H1 (cell line): ENCODE data around the gene ADGRG1. TPM values are rescaled to one million over a fixed set of nuclear protein-coding genes. Genes with fewer than 3 reads are reported as not detected.

Experiments used
- CTCF ChIA-PET: fragments of 300-600 bp; sonication (Branson Sonifier 250); formaldehyde crosslinking; loops from one replicate; lab custom pipeline; 2021; ENCODE audit not compliant: partially characterized antibody; lab: Charles Lee
- POLR2A ChIA-PET: fragments of 300-600 bp; sonication (Branson Sonifier 250); formaldehyde crosslinking; loops from one replicate; lab custom pipeline; 2021; ENCODE audit warnings: inconsistent platforms; ENCODE audit not compliant: partially characterized antibody; lab: Charles Lee
- DNase-seq, 2 experiments: peaks; one replicate each; pipeline versions ENCODE4 v3.0.0 to v3.0.0-alpha.2; 2010 to 2022; ENCODE audit warnings: low spot score in 2 of 2, low read depth in 1 of 2, mixed read lengths in 1 of 2
- FAIRE-seq: peaks from 2 replicates; lab custom pipeline; 2011; peaks lifted over from hg19 to GRCh38; lab: Jason Lieb, UNC
- H2AFZ ChIP-seq: 2 replicates; pipeline ENCODE4 v1.8.1; 2012; ENCODE audit warnings: low read length, inconsistent platforms
- H2AK5ac ChIP-seq: 2 replicates; pipeline ENCODE4 v1.6.1; 2013; ENCODE audit warnings: low read depth, low read length
- H2BK120ac ChIP-seq: replicated peaks from 2 replicates; pipeline ENCODE3; 2013; ENCODE audit warnings: low read depth, low read length, inconsistent platforms
- H2BK12ac ChIP-seq: 2 replicates; pipeline ENCODE4 v1.6.1; 2013; ENCODE audit warnings: low read depth, low read length
- H2BK15ac ChIP-seq: 2 replicates; pipeline ENCODE4 v1.6.1; 2013; ENCODE audit warnings: low read length
- H2BK20ac ChIP-seq: 2 replicates; pipeline ENCODE4 v1.6.1; 2013; ENCODE audit warnings: low read length
- H2BK5ac ChIP-seq: 2 replicates; pipeline ENCODE4 v1.6.1; 2013; ENCODE audit warnings: low read depth, low read length
- H3K14ac ChIP-seq: 2 replicates; pipeline ENCODE4 v1.6.1; 2013; ENCODE audit warnings: inconsistent platforms; ENCODE audit not compliant: insufficient read length
- H3K18ac ChIP-seq: 2 replicates; pipeline ENCODE4 v1.6.1; 2013; ENCODE audit warnings: low read length; ENCODE audit errors: extremely low read depth
- H3K23ac ChIP-seq: 2 replicates; pipeline ENCODE4 v1.6.1; 2013; ENCODE audit warnings: inconsistent platforms; ENCODE audit not compliant: insufficient read length
- H3K23me2 ChIP-seq: 2 replicates; pipeline ENCODE4 v1.6.1; 2013; ENCODE audit warnings: low read depth, low read length
- H3K27ac ChIP-seq: 2 replicates; pipeline ENCODE4 v1.6.1; 2011; ENCODE audit warnings: low read depth, low read length, inconsistent platforms
- H3K27me3 ChIP-seq, 4 experiments: replicated peaks in 1 of 4; 1 replicate in 1 of 4; 2 replicates in 3 of 4; pipeline versions ENCODE4 v1.6.1 to v1.8.1; 2011 to 2013; ENCODE audit warnings: low read length in 3 of 4, mild to moderate bottlenecking in 3 of 4, inconsistent platforms in 2 of 4, mixed read lengths in 2 of 4, moderate library complexity in 1 of 4; ENCODE audit not compliant: control insufficient read depth in 3 of 4, insufficient read depth in 3 of 4; ENCODE audit errors: extremely low read depth in 1 of 4
- H3K36me3 ChIP-seq, 4 experiments: 2 replicates each; pipeline versions ENCODE4 v1.6.1 to v1.8.1; 2011 to 2013; ENCODE audit warnings: mild to moderate bottlenecking in 4 of 4, low read length in 3 of 4, moderate library complexity in 2 of 4, control low read depth in 1 of 4, inconsistent platforms in 1 of 4; ENCODE audit not compliant: insufficient read depth in 4 of 4, control insufficient read depth in 2 of 4
- H3K4ac ChIP-seq: replicated peaks from 2 replicates; pipeline ENCODE3; 2013; ENCODE audit warnings: low read length, low read depth, mixed read lengths, inconsistent platforms; ENCODE audit not compliant: insufficient read length
- H3K4me1 ChIP-seq, 4 experiments: replicated peaks in 1 of 4; 1 replicate in 1 of 4; 2 replicates in 3 of 4; pipeline versions ENCODE4 v1.6.1 to v1.8.1; 2011 to 2013; ENCODE audit warnings: low read length in 3 of 4, inconsistent platforms in 2 of 4, mixed read lengths in 1 of 4; ENCODE audit not compliant: insufficient read depth in 4 of 4, control insufficient read depth in 3 of 4
- H3K4me2 ChIP-seq, 2 experiments: 2 replicates each; pipeline versions ENCODE4 v1.6.1 to v1.8.1; 2011 to 2013; ENCODE audit warnings: low read depth in 2 of 2, low read length in 2 of 2, control low read depth in 1 of 2, inconsistent platforms in 1 of 2, mild to moderate bottlenecking in 1 of 2; ENCODE audit not compliant: insufficient read depth in 1 of 2
- H3K4me3 ChIP-seq, 4 experiments: fragments of 200-600, 300-600 bp in 1 of 4; sonication (generic), shearing (Covaris generic), sonication (Bioruptor Twin) in 1 of 4; 2 replicates each; pipeline versions ENCODE4 v1.5.1 to v1.8.1; 2011 to 2016; ENCODE audit warnings: low read length in 4 of 4, low read depth in 3 of 4, control low read depth in 2 of 4, inconsistent platforms in 2 of 4, mild to moderate bottlenecking in 2 of 4, mixed read lengths in 1 of 4, moderate library complexity in 1 of 4; ENCODE audit not compliant: insufficient read depth in 2 of 4; ENCODE audit errors: extremely low read depth in 1 of 4
- H3K56ac ChIP-seq: replicated peaks from 2 replicates; pipeline ENCODE3; 2013; ENCODE audit warnings: low read depth, mild to moderate bottlenecking, mixed read lengths, low read length, inconsistent platforms; ENCODE audit not compliant: insufficient read length
- H3K79me1 ChIP-seq: 2 replicates; pipeline ENCODE4 v1.6.1; 2013; ENCODE audit warnings: low read depth, low read length, control low read depth
- H3K79me2 ChIP-seq, 2 experiments: 2 replicates each; pipeline versions ENCODE4 v1.6.1 to v1.8.1; 2012 to 2013; ENCODE audit warnings: low read length in 2 of 2, mild to moderate bottlenecking in 2 of 2, inconsistent platforms in 1 of 2; ENCODE audit not compliant: insufficient read depth in 2 of 2, control insufficient read depth in 1 of 2
- H3K9ac ChIP-seq, 4 experiments: replicated peaks in 1 of 4; 1 replicate in 1 of 4; 2 replicates in 3 of 4; pipeline versions ENCODE4 v1.6.1 to v1.8.1; 2011 to 2013; ENCODE audit warnings: low read depth in 3 of 4, low read length in 3 of 4, control low read depth in 2 of 4, mild to moderate bottlenecking in 2 of 4, moderate library complexity in 2 of 4, inconsistent platforms in 1 of 4; ENCODE audit errors: extremely low read depth in 1 of 4
- H3K9me3 ChIP-seq, 2 experiments: 2 replicates each; pipeline versions ENCODE4 v1.6.1 to v1.8.1; 2012 to 2013; ENCODE audit warnings: mild to moderate bottlenecking in 2 of 2, moderate library complexity in 2 of 2, control low read depth in 1 of 2, inconsistent platforms in 1 of 2, low read depth in 1 of 2, low read length in 1 of 2, mixed read lengths in 1 of 2; ENCODE audit not compliant: insufficient read depth in 2 of 2
- H4K20me1 ChIP-seq, 2 experiments: replicated peaks in 1 of 2; 2 replicates each; pipeline versions ENCODE3 to v1.8.1; 2011 to 2013; ENCODE audit warnings: inconsistent platforms in 2 of 2, low read length in 2 of 2, mild to moderate bottlenecking in 1 of 2; ENCODE audit not compliant: insufficient read depth in 2 of 2, control insufficient read depth in 1 of 2
- H4K5ac ChIP-seq: 2 replicates; pipeline ENCODE4 v1.6.1; 2013; ENCODE audit warnings: low read length, low read depth, mixed read lengths, inconsistent platforms; ENCODE audit not compliant: insufficient read length
- H4K8ac ChIP-seq: 2 replicates; pipeline ENCODE4 v1.8.0; 2013; ENCODE audit warnings: mild to moderate bottlenecking, moderate library complexity, low read length, inconsistent platforms; ENCODE audit not compliant: insufficient read depth; ENCODE audit errors: extremely low read depth
- H4K91ac ChIP-seq: replicated peaks from 2 replicates; pipeline ENCODE3; 2013; ENCODE audit warnings: low read length, mixed read lengths, inconsistent platforms; ENCODE audit not compliant: insufficient read length
- CBX8 ChIP-seq: fragments of 300-800, 300-1000 bp; sonication (generic); IDR thresholded peaks from 2 replicates; pipeline ENCODE4 v1.7.1; 2016; ENCODE audit warnings: low read depth, low read length, borderline replicate concordance
- RAD21 ChIP-seq, 2 experiments: IDR thresholded peaks in 1 of 2; conservative IDR thresholded peaks in 1 of 2; 2 replicates each; pipeline ENCODE4 v1.6.1; 2011; ENCODE audit warnings: low read depth in 2 of 2, low read length in 2 of 2, improper control_type of control experiment in 1 of 2, inconsistent platforms in 1 of 2, mild to moderate bottlenecking in 1 of 2, moderate library complexity in 1 of 2
- RBBP5 ChIP-seq: IDR thresholded peaks from 2 replicates; pipeline ENCODE4 v1.7.1; 2012; ENCODE audit warnings: low read depth, mild to moderate bottlenecking, inconsistent platforms, low read length, moderate library complexity, borderline replicate concordance
- WGBS, 2 experiments: shearing (Covaris generic) in 1 of 2; methylation state at CpG; one replicate each; pipeline versions ENCODE4 v1.1.6 to v1.1.7; 2013 to 2015; ENCODE audit warnings: low lambda C conversion rate in 2 of 2, mixed read lengths in 2 of 2, inconsistent platforms in 1 of 2, low coverage in 1 of 2, missing lambda C conversion rate in 1 of 2; ENCODE audit not compliant: insufficient replicate concordance in 2 of 2, insufficient coverage in 1 of 2, insufficient read length in 1 of 2; ENCODE audit errors: extremely low coverage in 1 of 2, missing lambda C conversion rate in 1 of 2; 5-methylcytosine and 5-hydroxymethylcytosine counted together
- polyA plus RNA-seq, 7 experiments: library from polyadenylated mRNA; depleted of rRNA in 3 of 7; stranded (reverse) in 5 of 7; unstranded in 2 of 7; fragments of >200 nt in 5 of 7; fragments of 200-250 nt in 2 of 7; gene quantifications; 1 replicate in 5 of 7; 2 replicates in 1 of 7; 4 replicates in 1 of 7; pipeline versions ENCODE4 v1.2.1 to v1.2.3, GENCODE V29; 2011 to 2013; ENCODE audit warnings: missing spikeins in 2 of 7, mixed read lengths in 2 of 7
- total RNA-seq: library from RNA; stranded (reverse); fragmentation: NEBNext Ultra II Directional; extraction: Animal tissue kit (Norgen Biotek cat#: 25700); gene quantifications from 2 replicates; pipeline ENCODE4 v1.2.1, GENCODE V29; 2021
- TF ChIP-seq, protein P1 (sequence below): IDR thresholded peaks from 2 replicates; pipeline ENCODE4 v1.6.1; 2011; ENCODE audit warnings: low read length, improper control_type of control experiment

ADGRG1 gene
- total and polyA plus RNA-seq, 2 of the 8 experiments (the other 6 are each of a cell fraction or from before 2014, with no cell fraction given): 1.3 to 2.6 TPM

DNA sequence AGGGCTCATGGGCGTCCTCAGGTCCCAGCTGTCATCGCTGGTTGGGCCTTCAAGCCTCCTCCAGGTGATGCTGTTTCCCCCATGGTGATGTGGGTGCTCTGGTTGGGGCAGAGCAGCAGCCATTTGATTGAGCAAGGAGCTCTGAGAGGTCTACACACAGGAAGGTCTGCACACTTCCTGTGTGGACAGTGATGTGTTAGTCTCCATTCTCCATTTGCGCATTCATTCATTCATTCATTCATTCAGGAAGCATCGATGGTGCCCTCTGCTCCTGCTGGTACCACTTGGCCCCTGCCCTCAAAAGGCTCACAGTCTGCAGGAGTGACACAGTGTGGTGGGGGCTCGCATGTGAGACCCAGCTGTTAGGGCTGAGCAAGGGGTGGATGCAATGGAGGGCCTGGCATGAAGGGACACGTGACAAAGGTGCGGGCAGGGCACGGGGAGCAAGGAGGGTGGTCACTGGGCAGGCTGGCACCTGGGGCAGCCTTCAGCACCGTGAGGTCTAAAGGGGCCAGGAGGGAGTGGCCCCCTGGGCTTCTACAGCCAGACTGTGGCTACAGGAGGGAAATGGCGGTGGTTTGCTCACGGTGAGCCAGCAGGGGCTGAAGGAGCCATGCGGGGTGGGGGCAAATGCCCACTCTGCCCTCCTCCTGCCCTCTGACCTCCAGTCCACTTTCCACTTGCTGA is 41.2 kb downstream of the ADGRG1 start:
- no peak overlapping the region for H2AK5ac ChIP-seq
- H2BK120ac ChIP-seq: no peak overlapping the region
- no peaks in the 10 kb centered on the region for H3K27me3 ChIP-seq
- no peak overlapping the region for H2BK20ac ChIP-seq
- no peak overlapping the region for H3K56ac ChIP-seq
- no peaks in the 10 kb centered on the region for H3K79me2 ChIP-seq
- FAIRE-seq (no peak), DNase-seq (no peak)
- H3K23me2 ChIP-seq: no peaks in the 10 kb centered on the region
- no peak overlapping the region for H3K18ac ChIP-seq
- H2AFZ ChIP-seq: no peak overlapping the region
- ChIA-PET POLR2A (no interaction called here), CTCF (interaction anchor here (0.9 to 6.7 kb wide), 9 partner anchors 16 to 289 kb away, joined by 3 to 47 read pairs (median 5); no protein-coding TSS in a partner anchor)
- H4K20me1 ChIP-seq: no peaks in the 10 kb centered on the region
- no peaks in the 10 kb centered on the region for H3K9me3 ChIP-seq
- 0 out of 2 replicates have a peak overlapping the region, but pooled peaks have one; percentile 29 for H2BK15ac ChIP-seq
- no peaks in the 10 kb centered on the region for H3K79me1 ChIP-seq
- no peak overlapping the region for H3K4me2 ChIP-seq
- no peak overlapping the region for H2BK12ac ChIP-seq
- no peak overlapping the region for H3K4ac ChIP-seq
- H3K23ac ChIP-seq: no peak overlapping the region
- H4K8ac ChIP-seq: peak overlapping the region; percentile 14; the same call in 1 of the 2 replicates
- H3K9ac ChIP-seq: no peak overlapping the region
- H4K5ac ChIP-seq: no peak overlapping the region
- peaks cover 0 to 4% (median 0%) of the 10 kb centered on the region in 4 experiments; a peak in 3 of 7 replicates for H3K4me1 ChIP-seq
- no peak overlapping the region for H2BK5ac ChIP-seq
- H3K4me3 ChIP-seq: no peak overlapping the region
- no peak overlapping the region for H3K27ac ChIP-seq
- H4K91ac ChIP-seq: no peak overlapping the region
- no peak overlapping the region for H3K14ac ChIP-seq
- H3K36me3 ChIP-seq: no peaks in the 10 kb centered on the region
- WGBS, 2 experiments: 92% methylated on average over 12 of the region's 12 CpGs; no CpG with 5 or more reads in 1 of the 2 experiments
- TF ChIP-seq, protein P1, sequence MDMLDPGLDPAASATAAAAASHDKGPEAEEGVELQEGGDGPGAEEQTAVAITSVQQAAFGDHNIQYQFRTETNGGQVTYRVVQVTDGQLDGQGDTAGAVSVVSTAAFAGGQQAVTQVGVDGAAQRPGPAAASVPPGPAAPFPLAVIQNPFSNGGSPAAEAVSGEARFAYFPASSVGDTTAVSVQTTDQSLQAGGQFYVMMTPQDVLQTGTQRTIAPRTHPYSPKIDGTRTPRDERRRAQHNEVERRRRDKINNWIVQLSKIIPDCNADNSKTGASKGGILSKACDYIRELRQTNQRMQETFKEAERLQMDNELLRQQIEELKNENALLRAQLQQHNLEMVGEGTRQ: no peak
- 0 out of 4 replicates have a peak, but pooled peaks of 1 of the 2 experiments have one; percentile 4 for TF ChIP-seq RAD21 (IDR thresholded peaks at IDR 0.05 in 1 of 2, conservative IDR thresholded peaks at IDR 0.05 in 1 of 2; ENCODE audit: low read depth in 2 of 2, low read length in 2 of 2)
- TF ChIP-seq RBBP5: no peak
- no peak for TF ChIP-seq CBX8
